Measurements from ENCODE around the gene E2F6.

Gene E2F6

DNA sequence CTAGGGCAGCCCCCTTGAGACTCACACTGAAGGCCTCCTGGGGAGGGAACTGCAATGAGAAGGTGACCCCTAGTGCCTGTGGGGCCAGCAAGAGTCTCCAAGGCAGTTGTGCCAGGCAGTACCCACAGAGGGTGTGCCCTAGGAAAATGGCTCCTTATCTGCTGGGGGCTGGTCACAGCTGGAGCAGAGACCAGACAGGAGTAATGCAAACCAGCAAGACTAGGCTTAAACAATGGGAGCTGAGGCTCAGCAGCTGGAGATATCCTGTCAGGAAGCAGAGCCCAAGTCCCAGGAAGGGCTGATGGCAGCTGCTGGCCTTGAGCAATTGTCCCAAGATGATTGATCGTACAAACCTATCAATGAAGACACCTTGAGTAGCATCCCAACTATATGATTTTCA, 26.8 kb upstream of the E2F6 start:
- no peak for DNase-seq

DNA sequence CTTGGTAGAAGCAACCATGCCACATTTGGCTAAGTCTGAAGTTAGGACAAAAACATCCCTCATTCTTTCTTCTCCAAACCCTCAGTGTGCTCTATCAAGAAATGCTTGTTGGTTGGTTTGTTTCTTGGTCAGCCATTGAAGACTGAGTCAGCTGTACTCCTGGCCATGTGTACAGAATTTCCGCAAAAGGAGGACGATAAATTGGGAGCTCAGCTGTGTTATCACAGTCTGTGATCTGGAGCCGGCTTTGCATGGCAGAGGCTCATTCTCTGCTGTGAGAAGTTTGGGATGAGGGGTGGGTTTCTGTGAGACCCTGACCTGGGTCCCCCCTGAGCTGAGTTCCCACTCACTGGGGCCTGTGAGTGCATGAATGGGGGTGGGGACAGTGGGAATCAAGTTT, 26.3 kb upstream of the E2F6 start:
- DNase-seq, result no peak

DNA sequence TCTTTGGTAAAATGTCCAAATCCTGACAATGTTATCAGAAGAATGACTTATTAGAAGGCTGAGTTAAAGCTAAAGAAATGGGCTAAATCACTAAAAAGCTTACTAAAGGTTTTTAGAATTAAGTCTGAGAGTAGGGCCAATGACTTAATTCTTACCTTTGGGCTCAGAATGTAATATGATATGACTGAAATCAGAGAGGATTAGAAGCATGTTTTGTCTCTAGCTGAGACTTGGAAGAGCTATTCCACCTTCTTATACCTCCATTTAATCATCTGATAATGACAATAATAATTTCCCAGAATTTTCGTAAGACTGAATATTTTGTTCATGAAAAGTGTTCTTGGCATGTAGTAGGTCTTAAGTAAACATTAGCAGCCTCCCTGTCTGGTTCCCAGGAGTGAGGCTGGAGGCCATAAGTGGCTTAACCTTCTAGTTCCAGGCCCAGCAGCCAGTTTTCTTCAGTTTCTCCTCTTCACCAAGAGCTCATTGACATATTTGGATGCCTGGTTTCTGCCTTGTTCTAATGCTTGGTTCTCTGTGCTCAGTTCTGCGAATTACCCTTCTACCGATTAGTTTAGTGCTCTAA, 25.5 kb upstream of the E2F6 start:
- no peak for DNase-seq

DNA sequence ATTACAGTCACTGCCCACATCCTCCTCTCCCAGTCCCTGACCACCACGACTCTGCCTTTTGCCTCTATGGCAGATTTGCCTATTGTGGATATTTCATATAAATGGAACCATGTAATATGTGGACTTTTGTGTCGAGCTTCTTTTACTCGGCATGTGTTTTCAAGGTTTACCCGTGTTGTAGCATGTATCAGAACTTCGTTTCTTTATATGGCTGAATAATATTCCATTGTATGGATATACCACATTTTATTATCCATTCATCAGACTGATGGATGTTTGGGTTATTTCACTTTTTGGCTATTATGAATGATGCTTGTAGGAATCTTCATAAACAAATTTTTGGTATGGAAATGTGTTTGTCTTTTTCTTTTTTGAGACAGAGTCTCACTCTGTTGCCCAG, 24.2 kb upstream of the E2F6 start:
- no peak for DNase-seq

DNA sequence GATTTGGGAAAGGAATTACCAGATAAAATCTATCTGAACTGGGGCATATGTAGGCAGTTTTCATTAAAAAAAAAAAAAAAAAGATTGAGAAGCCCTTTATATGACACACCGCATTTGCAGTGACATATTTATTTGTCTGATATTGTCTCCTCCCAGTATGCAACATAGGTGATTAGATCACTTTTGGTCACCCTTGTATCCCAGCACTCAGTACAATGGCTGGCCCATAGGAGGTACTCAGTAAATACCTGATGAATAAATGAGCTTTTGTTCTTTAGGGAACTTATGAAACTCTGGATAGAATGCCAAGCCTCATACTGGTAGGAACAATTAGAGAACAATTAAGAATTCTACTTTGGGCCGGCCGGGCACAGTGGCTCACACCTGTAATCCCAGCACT, 22.8 kb upstream of the E2F6 start:
- DNase-seq, result no peak

DNA sequence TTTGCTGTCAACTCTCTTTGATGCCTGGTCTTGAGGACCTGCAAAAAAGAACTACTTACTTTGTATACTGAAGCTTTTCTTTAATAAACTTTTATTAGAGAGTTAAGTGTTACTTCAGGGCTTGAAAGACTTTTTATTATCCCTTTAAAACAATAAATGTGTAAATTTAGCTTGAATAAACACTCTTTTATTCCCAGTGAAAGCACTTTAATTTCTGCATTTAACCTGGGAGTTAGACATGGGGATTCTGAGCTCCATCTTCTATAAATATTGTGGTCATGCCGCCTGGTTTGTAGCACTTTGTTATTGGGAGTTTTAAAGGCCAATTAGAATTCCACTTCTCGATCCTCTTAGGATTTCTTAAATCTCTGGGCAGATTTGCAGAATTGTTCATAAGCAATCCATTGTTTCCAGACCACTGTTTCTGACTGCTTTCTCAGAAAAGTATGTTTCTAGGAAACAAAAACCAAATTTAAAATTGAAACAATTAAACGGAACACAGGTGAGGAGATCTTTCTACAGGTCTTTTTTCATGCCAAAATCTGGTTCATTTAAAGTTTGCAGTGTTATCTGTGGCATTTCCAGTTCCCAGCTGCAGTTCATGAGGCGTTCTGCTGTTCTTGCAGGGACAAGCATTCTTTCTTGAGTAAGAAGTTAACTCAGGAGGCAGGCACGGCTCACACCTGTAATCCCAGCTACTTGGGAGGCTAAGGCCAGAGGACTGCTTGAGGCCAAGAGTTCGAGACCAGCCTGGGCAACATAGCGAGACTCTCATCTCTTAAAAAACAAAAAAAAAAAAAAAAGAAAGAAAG, 18.1 kb upstream of the E2F6 start:
- no peak for DNase-seq

DNA sequence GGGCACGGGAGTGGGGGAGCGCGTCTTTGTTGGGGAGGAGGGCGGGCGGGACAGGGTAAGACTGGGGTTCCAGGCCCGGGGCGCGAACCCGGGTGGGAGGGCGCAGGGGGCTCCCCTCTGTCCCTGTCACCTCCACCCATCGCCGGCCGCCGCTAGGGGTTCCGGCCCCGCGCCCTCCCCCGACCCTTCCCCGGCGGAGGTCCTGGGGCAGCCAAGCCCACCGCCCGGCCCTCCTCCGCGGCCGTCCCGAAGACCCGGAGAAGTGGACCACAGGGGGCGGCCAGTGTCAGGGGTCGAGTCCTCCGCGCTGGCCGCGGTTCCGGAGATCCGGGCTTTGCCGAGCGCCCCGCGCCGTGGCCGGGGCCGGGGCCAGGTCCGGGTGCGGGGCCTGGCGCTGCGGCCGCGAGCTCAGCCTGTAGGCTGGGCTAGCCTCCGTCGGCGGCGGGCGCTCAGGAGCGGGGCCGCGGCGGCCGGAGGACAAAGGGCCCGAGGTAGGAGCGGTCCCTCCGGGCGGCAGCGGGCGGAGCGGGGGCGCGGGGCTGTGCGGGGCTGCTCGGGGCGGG, 16.6 kb upstream of the E2F6 start:
- no peak for DNase-seq

DNA sequence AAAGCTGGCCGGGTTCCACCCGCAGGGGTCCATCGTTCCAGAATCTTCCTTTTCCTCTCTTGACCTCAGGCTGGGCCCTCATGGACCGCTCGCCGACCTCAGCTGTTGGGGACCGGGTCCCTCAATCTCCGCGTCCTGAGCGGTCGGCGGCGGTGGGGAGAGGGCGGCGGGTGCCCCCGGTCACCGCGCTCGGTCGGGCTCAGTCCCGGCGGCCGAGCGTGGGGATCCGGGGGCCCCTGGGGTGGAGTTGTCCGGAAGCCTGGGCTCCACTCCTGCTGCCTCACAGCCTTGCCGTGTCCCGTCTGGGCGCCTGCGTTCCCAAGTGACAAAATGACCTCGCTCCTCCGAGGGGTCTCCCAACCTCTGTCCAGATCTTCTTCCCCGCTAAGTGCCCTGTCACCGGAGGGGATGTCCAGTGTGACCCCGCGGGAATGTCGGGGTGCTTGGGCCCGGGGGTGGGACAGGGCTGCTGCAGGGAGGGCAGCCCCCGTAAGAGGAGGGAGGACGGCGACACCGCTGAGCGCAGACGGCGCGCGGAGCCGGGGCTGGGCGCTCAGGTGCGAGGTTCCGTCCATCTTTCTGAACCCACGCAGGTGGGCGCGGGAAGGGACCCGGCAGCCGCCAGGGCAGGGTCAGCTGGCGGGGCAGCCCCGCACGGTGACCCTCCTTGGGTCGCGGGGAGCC, 16.0 kb upstream of the E2F6 start:
- DNase-seq, result no peak

DNA sequence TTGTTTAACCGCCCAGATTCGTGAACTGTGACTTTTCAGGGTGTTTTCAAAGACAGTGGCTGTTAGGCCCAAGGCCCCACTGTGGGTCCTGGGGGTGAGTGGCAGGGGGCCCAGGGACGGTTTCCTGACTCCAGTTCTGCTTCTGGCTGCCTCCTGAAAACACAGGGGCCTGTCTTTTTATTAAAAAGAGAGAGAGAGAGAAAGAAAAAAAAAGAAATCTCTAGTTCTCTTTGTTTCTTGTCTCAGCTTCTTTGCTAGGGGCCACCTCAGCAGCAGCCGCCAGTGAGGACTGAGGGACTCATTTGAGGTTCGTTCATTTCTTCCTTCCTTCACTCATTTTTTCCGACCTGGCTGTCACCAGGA, 15.4 kb upstream of the E2F6 start:
- DNase-seq, result no peak

DNA sequence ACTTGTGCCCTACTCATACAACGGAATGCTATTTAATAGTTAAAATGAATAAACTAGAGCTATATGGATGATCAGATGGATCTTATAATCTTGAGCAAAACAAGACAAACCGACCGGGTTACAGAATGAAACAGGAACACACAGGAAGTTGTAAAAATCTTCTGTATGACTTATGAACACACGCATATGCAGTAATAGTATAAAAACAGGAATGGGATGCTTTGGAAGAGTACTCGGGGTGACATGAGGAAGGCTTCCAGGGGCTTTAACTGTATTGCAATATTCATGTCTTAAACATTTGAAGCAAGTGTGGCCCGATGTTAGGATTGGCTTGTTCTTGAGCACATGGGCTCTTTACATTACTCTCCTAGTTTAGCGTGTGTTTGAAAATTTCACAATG, 14.9 kb upstream of the E2F6 start:
- DNase-seq, result no peak

DNA sequence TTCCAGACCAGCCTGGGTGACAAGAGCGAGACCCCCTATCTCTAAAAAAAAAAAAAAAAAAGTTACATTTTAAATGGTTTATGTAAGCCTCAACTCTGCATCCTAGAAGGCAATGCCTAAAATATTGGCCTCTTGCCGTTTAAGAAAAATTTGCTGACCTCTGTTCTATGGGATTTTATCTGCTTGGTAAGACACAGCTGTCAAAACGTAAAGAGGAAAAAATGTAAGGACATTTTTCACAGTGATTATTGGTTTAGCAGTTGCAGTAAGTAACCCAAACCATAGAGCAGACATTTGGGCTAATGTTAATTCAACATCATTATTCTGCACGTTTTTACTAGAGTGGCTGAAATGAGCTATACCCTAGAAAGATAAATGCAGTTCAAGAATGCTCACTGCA, 14.4 kb upstream of the E2F6 start:
- DNase-seq, result no peak

DNA sequence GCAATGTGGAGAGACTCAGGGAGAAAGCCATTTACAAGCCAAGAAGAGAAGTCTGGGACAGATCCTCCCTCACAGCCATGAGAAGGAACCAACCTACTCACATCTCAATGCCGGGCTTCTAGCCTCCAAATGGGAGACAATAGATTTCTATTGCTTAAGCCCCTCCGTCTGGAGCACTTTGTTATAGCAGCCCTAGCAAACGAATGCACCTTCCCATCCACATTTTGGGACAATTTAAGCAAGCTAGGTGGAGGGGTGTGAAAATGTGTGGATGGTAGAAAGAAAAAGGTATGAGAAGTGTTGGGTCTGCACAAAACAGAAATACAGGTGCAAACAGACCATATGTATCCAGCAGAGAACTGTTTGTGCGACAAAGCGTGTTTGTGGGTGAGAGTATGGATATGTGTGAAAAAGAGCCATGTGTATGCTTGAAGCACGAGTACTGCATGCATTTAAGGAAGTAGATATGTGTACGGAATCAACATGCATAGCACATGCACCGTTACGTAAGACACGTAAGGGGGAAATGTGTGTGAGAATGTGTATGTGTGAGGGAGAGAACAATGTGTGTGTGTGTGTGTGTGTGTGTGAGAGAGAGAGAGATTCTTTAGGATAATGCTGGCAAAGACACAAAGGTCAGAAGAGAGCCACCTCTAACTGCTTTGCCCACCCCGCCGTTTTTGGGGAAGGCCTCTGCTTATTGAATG, 13.1 kb upstream of the E2F6 start:
- no peak for DNase-seq

DNA sequence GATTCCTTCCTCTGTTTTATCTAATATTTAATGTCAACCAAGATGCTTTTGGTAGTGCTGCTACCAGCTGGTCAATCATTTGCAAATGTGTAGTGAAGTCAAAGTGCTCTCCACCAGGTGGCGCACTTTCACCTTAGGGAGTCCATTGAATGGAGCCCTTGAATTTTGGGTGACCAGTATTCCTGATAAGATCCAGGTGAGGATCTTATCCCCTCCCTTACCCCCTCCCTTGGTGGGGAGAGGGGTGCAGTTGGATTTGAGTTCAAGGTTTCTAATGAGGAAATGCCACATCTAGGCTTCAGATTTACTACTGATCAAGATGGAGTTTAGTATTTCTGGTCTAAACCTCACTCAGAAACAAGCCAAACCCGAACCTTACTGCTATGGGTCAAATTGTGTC, 12.0 kb upstream of the E2F6 start:
- peak; percentile 49 for DNase-seq

DNA sequence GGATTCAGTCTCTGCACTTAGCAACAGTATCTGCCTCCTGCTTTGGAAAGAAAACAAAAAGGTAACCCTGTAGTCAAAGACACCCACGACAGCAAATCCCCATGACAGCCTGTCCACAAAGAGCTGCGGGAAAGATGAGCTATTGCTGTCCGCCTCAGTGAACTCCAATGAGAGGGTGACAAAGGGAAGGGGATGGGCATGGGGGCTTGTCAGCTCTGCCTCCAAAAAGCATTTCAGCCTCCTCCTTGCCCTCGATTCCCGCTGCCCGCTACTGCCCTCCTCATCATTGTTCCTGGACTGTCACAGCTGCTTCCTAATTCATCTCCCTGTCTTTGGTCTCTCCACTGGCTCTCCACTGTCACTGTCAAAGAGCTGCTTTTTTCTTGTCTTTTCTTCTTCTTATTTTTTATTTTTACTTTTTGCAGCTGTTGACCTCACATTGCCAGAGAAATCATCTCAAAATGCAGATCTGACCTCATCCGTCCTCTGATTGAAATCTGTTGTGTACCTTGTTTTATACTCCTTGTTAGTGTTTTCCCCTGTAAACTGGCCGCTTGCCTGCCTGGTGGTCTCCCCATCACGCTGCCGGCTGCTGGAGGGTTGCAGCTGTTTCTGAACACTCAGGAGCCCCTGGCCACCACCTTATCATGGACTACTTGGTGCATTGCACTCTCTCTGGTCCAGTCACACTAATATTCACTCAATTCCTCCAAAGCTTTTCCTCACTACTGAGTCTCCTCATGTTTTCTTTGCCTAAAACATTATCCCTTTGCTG, 7.9 kb upstream of the E2F6 start:
- DNase-seq, result no peak

DNA sequence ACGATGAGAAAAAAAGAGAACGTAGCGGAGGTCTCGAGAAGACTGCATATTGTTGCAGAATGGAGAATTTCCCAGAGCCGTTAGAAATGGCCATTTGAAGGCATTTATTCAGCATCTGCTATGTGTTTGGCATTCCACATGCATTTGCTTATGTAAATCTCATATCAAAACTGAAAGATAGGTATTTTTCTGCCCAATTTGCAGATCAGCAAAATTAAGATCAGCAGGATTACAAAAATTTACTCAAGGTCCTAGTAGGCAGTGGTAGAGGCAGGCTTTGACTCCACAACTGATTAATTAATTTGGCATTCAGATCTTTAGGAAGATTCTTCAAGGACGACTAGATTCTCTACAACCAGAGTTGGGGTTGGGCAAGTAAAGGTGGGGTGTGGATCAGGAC, 1.8 kb upstream of the E2F6 start:
- DNase-seq, result no peak

DNA sequence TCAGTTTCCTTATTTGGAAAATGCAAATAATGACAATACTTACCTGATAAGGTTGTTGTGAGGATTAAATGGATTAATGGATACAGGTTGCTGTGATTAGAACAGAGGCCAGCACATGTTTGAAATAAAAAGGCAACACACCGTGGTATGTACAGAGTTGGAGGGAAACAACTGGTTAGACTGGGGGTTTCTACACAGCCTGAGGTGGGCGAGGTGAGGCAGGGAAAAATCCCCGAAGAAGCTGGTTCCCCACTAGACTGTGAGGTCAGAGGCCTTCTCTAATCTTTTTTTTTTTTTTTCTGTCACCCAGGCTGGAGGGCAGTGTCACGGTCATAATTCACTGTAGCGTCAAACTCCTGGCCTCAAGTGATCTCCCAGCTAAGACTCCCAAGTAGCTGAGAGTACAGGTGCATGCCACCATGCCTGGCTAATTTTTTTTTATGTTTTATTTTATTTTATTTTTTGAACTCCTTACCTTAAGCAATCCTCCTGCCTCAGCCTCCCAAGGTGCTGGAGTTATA, 1.2 kb upstream of the E2F6 start:
- DNase-seq, result no peak

DNA sequence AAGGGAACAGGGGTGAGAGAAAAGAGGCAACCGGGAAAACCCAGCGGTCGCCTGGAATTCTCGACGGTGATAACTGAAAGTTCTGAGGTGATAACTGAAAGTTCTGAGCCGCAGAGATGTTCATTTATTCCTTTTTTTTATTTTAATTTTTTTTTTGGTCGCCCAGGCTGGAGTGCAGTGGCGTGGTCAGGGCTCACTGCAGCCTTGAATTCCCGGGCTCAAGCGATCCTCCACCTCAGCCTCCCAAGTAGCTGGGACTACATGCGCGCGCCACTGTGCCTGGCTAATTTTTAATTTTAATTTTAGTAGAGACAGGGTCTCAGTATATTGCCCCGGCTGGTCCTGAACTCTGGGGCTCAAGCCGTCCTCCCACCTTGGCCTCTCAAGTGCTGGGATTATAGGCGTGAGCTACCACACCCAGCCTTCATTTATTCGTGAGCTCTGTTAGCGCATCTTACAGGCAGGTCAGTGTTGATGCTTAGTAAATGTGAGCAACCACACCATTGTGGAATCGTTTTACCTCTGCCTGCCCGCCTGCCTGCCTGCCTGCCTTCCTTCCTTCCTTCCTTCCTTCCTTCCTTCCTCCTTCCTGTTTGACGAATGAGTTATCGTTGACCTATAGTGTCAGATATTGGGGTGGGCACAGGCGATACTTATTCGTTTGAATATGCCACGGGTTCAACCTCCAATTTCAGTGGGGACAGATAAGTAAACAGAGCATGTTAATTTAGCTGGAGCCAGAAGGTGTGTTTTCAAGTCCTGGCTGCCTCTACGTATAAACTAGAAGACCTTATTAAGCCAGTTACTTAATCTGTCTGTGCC, 557 bp upstream of the E2F6 start:
- DNase-seq, result no peak

DNA sequence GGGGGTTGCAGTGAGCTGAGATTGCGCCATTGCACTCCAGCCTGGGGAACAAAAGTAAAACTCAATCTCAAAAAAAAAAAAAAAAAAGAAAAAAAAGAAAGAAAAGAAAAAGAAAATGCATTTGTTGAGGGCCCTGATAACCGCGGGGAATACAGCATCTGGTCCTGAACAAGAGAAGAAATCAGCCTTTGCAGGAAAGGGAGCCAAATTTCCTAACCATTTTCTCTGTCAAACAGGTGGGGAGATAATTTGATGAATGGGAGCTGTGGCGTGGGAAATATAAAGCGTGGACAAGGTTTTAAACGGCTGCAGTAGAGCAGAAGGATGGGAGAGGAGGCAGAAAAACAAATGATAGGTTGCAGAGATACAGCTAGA, 864 bp downstream of the E2F6 start:
- no peak for DNase-seq

DNA sequence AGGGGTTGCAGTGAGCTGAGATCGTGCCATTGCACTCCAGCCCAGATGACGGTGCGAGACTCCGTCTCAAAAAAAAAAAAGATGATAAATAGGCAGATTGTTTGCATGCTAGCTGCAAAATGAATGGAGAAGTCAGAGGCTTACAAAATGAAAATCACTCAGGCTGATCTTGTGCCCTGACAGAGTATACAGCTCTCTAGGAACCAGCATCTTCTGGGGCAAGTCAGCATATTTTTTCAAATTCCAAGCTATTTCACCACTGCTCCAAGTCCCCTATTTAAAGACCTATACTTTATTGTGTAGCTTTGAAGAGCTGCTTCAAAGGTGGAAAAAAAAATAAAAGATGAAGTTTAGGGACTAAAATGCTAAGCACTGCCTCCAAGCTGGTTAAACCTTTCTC, 6.1 kb downstream of the E2F6 start:
- DNase-seq, result no peak

DNA sequence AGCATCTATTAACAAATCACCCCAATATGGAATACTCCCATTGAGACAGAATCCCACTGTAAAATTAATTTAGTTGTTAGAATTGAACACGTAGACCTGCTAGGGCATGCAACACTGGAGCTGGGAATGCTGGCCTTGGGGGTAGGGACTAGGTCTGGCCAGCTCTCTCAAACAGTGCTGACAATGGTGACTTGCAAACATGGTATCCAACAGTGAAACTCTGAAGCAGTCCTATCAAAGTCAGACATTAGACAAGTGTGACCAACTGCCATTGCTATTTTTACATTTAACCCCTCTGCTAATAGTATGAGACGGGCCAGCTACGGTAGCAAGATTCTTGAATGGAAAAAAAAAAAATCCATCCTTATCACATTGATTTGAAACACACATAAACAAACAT, 7.2 kb downstream of the E2F6 start:
- no peak for DNase-seq

DNA sequence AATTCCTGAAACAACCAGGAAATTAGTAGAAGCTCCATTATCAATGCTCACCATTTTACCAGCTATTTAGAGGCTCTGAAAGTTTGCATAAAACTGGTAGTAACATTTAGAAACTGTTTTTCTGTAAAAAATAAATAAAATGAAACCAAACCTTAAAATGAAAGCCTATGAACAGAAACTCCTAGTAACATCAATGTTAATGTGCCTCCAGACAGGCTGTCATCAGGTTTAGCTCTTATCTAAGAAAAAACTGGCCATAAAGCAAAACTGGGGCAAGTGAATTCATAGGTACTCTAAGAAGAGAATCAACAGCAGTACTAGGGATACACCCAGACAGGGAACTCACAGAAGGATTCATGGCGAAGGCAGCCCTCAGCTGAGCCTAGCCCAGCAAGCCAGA, 8.0 kb downstream of the E2F6 start:
- DNase-seq, result no peak

DNA sequence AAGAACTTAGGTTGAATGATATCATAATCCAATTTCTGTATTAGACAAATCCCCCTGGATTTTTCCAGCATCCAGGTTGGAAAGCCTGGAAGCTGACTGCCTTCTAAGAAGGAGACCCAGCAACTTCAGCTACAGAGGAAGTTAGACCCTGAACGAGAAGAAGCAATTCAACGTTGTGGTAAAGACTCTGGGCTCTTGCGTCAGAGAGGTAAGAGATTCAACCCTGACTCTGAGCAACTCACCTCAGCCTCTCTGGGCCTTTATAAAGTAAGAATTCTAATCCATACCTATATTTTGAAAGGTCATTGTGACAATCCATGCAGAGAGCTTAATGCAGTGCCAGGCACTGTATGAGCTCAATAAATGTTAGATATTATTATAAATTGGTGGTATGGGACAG, 9.7 kb downstream of the E2F6 start:
- DNase-seq, result no peak

Measured in DMS153 (cell line).